Endometrial microvascular endothelial cells (primary cell): Measurements from ENCODE around the gene DAPK3. TPM values are rescaled to one million over a fixed set of nuclear protein-coding genes. Genes with fewer than 3 reads are reported as not detected.
"Not testable (repeated sequence)": the region's sequence is repeated elsewhere in the genome, so short reads cannot be mapped to it uniquely, and the experiment has no call there.

Experiments
- in situ Hi-C: cut with HindIII; loops from 2 replicates; pipeline ENCODE4 v1.10.0; 2017; ENCODE audit warnings: low sequenced_read_pairs, low pct_unique_long_range_greater_than_20kb; ENCODE audit errors: inconsistent ontology term
- total RNA-seq: library from RNA; depleted of rRNA; stranded (reverse); fragments of >200 nt; gene quantifications from one replicate; pipeline ENCODE4 v1.2.3, GENCODE V29; 2015; ENCODE audit errors: inconsistent ontology term

Gene DAPK3
- total RNA-seq, 1 donor from 2014 or later, result 127 TPM

DNA sequence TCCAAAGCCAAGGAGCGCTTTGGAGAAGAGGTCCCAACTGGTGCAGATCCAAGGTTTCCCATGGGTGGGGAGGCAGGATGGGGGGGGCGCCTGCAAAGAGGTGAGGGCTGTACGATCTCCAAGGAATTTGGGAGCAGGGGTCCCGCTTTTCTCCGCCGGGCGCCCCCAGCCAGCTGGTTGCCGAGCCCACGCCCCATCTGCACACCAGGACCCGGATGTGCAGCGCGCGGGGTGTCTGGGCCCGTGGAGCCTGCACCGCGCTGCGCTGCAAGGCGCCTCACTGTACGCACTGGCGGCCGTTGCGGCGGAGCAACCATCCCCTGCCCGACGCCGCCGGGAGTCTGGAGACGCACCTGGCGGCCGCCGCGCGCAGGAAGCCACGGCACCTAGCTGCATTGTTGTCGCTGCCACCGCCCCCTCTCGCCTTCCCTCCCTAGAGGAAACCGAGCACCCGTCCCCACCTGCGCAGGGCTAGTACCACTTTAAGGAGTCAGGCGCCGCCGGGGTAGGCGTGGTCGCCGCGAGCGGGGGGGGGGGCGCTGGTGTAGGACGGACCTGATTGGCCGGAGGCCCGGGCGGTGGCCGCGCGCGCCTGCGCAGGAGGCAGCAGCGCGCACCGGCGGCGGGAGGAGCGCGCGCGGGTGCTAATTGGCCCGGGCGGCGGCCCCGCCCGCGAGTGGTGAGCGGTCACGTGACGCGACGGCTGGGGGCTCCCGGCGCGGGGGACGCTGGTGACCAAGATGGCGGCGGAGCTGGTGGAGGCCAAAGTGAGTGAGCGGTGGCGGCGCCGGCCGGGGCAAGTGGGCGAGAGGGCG, 36.3 kb upstream of the DAPK3 start, which contains the start of gene PIAS4:
Gene PIAS4 (plus strand): TSS at position 716 of the 815 bp plus-strand sequence. CDS start 25 bp downstream, at position 741.
- in situ Hi-C loops, result no loop called here

GRCh38 chr19:4005436-4005835, 34.5 kb upstream of the DAPK3 start:
- in situ Hi-C loops, result not testable (repeated sequence)

GRCh38 chr19:4000798-4001197, 29.9 kb upstream of the DAPK3 start:
- in situ Hi-C loops, result not testable (repeated sequence)

GRCh38 chr19:3998667-3999412, 27.9 kb upstream of the DAPK3 start:
- in situ Hi-C loops, result not testable (repeated sequence)

GRCh38 chr19:3995607-3996006, 24.7 kb upstream of the DAPK3 start:
- in situ Hi-C loops, result no loop called here

DNA sequence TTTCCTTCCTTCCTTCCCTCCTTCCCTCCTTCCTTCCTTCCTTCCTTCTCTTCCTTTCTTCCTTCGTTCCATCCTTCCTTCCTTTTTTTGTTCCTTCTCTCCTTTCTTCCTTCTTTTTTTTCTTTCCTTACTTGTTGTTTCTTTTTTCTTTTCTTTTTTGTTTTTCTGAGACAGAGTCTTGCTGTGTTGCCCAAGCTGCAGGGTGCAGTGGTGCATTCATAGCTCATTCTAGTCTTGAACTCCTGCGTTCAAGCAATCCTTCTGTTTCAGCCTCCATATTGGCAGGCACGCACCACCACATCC, 19.9 kb upstream of the DAPK3 start:
- in situ Hi-C loops, result no loop called here

DNA sequence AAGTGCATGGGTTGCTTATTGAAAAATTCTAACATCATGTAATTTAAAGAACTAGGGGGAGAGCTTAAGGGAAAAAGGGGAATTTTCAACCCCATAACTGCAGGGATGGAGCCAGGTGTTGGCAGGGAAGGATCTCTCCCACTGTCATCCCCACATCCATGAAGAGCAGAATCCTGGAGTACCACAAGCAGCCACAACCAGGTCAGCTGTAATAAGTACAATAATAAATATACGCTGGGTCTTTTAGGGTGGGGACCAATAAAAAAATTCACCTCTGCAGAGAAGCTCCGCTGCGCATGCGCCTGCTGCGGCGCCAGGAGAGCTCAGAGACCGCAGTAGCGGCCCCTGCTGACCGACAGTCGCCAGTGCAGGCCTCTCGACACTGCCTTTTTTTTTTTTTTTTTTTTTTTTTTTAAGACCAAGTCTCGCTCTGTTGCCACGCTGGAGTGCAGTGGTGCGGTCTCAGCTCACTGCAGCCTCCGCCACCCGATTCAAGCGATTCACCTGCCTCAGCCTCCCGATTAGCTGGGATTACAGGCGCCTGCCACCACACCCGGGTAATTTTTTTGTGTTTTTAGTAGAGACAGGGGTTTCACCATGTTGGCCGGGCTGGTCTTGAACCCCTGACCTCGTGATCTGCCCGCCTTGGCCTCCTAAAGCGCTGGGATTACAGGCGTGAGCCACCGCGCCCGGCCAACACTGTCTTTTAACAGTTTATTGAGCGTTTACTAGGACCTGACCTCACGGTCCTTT, 16.9 kb upstream of the DAPK3 start:
- in situ Hi-C loops, result no loop called here

GRCh38 chr19:3986260-3987041, 15.6 kb upstream of the DAPK3 start:
- in situ Hi-C loops, result no loop called here

DNA sequence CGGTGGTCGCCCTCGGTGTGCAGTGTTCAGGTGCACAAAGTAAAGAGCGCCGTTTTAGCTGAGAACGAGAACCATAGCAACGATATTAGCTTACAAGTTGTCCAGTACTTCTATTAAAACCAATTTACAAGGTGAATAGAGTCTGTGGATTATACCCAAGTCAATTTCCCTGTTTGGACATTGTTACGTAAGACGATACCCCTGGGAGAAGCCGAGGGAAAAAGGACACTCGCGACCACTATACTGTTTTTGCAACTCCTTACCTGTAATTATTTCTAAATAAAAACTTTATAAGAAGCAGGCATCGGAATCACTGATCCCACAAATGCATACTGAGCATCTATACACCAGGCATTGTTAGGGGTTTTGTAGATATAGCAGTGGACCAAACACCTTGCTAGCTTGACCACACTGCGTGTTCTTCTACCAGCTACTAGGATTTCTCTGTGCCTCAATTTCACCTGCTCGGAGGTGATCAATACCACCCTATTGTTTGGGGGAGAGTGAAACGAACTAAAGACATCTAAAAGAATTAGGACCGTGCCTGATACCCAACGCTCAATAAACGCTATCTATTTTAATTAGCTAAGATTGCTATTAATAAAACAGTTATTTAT, 14.9 kb upstream of the DAPK3 start:
- in situ Hi-C loops, result no loop called here

- in situ Hi-C loops, result no loop called here
These were observed 14.2 kb upstream of the DAPK3 start, which contains the start of gene EEF2 for GRCh38 chr19:3984908-3985642. EEF2 (minus strand) TSS chr19:3985463; CDS start chr19:3985380, 83 bp downstream.

DNA sequence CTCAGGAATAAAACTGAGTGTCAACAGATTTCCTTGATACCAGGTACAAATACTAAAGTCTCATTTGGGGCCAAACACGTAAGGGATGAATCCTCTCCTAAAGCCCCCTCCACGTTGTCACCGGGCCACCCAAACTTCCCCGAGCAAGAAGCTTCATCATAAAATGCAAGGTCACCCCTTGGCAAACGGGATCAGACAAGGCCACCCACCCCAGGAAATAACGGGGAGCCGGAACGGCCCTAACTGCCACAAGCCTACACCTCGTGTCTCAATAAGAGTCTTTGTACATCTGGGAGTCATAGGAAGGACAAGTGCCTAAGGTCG, 13.6 kb upstream of the DAPK3 start:
- in situ Hi-C loops, result no loop called here

- in situ Hi-C loops, result no loop called here
These were observed 13.2 kb upstream of the DAPK3 start for GRCh38 chr19:3983936-3984583.

DNA sequence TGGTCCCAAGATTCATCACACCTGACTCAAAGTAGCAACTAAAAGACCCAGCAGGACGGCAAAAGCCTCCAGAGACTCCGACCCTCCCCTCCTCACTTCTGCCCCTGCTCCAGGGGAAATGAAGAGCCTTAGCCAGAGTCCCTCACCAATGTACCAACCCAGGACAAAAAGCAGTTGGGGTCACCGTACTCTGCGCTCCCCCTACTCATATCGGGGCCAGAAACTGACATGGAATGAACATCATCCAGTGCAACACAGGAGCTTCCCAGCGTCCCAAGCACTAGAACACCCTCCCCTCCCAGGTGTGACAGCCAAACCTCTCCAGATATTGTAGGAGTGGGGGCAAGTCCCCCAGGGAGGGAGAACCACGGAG, 12.6 kb upstream of the DAPK3 start:
- in situ Hi-C loops, result no loop called here

DNA sequence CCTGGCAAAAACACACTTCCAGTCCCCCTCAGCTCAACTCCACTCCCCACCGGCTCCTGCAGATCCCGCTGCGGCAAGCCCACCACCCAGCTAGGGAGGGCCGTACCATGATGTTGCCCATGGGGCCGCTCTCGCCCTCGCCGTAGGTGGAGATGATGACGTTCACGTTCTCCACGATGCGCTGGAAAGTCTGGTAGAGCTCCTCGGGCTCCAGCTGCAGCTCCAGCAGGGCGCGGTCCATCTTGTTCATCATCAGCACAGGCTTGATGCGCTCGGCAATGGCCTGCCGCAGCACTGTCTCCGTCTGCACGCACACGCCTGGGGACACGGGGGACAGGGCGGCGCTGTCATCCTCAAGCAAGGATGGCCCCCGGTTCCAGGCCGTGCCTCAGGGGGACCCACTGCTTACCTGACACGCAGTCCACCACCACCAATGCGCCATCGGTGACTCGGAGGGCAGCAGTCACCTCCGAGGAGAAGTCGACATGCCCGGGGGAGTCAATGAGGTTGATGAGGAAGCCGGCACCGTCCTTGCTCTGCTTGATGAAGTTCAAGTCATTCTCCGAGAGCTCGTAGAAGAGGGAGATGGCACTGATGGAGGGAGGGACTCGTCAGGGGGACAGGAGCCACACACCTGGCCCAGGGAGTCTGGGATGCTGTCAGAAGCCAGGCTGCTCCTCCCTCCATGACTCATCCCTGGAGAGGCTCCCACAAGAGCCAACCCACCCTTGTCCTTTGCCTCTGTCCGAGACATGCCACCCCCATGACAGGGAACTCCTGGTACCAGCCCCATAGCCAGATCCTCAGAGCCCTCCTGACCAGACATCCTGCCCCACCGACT, 12.0 kb upstream of the DAPK3 start:
- in situ Hi-C loops, result no loop called here

GRCh38 chr19:3981736-3982681, 11.1 kb upstream of the DAPK3 start:
- in situ Hi-C loops, result no loop called here

- in situ Hi-C loops, result no loop called here
These were observed 10.5 kb upstream of the DAPK3 start for GRCh38 chr19:3981373-3981735.
